Muscle of back (tissue), 11 donors: ENCODE measurements around the gene PDYN. TPM values are rescaled to one million over a fixed set of nuclear protein-coding genes. Genes with fewer than 3 reads are reported as not detected.

Experiments
- DNase-seq, 3 donors: peaks; one replicate each; pipeline versions ENCODE4 v3.0.0 to v3.0.0-alpha.2; 2013
- polyA plus RNA-seq, 10 donors: library from polyadenylated mRNA; unstranded; fragments of 120-200 nt; gene quantifications; one replicate each; pipeline ENCODE4 v1.2.1, GENCODE V29; 2013; ENCODE audit not compliant: insufficient read length in 10 of 10

PDYN gene
- polyA plus RNA-seq, 10 donors, result not detected

DNA sequence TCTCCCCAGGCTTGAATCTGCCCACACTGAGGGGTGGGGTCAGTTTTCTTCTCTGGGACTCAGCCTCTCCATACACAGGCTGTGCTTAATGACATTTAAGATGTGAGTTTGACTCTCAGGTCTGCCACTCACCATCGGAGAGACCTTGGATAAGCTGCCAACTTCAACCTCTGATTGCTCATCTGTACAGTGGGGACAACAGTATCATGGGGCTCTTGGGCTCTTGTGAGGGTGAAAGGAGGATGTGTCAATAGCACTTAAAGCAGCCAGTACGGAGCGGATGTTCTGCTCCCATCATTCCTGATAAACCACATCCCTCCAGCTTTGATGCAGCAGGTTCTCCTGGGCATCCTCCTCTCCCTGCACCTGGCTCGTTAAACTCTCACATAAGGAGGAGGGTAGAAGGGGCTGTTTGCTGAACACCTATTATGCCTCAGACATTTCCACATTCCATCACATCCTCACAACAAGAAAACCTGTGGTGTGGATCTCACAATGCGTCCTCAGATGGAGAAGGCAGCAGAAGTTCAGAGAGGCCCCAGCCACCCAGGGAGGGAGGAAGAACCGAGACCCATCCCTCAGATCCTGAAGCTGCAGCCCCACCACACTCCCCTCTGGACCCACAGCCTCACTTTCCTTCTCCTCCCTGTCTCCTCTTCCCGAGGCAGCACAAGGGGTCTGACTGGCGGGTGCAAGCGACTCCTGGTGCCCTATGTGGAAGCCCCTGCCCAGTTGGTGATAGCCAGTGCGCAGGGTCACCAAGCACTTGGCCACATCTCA is 1.9 kb upstream of the PDYN start:
- no peak for DNase-seq

DNA sequence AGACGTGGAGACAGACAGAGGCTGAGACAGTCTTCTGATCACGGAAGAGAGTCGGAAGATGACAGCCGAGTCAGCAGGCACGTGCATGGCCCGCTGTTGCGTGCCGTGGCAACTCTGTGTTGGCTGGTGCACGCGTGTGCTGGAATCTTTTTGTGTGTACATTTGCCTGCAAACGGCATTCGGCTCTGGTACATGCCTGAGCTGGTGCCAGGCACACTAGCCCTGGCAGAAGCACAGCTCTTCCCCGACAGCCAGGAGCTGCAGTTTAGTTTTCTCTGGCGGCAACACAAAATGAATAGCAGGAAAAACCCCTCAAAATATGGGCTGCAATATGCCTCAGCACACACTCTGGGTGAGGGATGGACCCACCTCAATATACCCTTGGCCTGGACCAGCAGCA is 769 bp upstream of the PDYN start:
- DNase-seq, result no peak

GRCh38 chr20:1992359-1993110 is 1.3 kb downstream of the PDYN start:
- DNase-seq, result no peak

GRCh38 chr20:1987826-1988225 is 6.0 kb downstream of the PDYN start:
- DNase-seq, result no peak

DNA sequence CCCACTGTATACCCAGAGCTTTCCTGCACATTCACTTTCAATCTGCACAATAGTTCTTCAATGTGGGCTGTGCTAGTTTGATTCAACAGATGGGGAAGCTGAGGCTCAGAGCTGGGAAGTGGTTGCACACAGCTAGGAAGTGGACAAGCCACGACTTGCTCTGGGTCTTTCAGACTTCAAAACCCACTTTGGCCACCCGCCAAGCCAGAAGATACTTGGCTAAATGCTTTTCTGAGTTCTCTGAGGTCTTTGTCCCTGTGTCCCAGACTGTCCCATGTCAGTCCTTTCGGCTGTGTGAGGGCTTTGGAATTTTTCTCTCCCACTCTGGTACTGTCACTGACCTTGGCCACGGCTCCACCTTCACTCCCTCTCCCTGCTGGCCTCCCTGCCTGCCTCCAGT is 10.6 kb downstream of the PDYN start:
- DNase-seq, result no peak

- no peak for DNase-seq
Observed at GRCh38 chr20:1982686-1983085, 11.2 kb downstream of the PDYN start.

DNA sequence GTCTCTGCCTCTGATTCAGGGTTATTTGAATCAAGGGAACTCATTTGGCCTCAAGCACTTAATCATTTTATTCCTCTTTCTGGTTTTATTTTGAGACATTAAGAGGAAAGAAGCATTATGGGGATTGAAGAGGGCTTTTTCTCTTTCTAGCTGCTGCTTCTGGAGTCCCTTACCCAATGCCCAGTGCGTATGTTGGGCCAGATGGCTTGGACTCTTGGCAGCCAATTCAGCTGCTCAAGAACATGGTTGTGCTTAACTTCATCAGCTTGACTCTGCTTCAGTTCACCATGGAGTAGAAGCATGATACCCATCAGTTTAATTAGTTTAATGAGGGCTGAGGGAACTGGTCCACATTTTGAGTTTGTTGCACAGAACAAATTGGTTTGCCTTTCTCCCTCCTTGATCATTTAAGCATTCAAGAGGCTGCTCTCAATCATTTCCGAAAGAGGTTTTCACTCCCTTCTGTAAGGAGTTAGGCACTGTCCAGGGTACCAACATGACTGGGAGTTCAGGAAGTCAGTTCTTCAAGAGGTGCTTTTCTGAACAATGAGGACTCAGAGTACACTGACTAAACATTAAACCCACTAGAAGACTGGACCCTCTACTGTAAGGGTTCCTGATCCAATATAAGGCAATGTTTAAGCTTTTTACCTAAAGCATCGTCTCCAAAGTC is 14.6 kb downstream of the PDYN start:
- no peak for DNase-seq

DNA sequence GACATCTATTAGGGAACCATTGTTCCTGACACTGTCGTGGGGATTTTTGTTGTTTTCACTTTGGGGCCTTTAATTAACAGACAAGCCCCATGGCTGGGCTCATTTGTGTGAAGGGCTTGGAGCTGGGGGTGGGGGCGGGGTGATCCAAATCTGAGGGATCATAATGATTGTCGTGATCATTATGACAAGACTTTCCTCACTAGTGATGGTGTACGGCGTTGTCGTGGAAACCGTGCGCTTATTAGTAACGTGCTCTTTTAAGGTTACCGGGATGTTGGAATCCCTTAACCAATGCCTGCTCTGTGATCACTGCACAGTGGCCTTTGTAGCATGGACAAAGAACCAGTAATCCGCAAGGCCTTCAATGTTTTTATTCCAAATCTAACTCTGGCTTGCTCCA is 18.6 kb downstream of the PDYN start:
- DNase-seq, result no peak

DNA sequence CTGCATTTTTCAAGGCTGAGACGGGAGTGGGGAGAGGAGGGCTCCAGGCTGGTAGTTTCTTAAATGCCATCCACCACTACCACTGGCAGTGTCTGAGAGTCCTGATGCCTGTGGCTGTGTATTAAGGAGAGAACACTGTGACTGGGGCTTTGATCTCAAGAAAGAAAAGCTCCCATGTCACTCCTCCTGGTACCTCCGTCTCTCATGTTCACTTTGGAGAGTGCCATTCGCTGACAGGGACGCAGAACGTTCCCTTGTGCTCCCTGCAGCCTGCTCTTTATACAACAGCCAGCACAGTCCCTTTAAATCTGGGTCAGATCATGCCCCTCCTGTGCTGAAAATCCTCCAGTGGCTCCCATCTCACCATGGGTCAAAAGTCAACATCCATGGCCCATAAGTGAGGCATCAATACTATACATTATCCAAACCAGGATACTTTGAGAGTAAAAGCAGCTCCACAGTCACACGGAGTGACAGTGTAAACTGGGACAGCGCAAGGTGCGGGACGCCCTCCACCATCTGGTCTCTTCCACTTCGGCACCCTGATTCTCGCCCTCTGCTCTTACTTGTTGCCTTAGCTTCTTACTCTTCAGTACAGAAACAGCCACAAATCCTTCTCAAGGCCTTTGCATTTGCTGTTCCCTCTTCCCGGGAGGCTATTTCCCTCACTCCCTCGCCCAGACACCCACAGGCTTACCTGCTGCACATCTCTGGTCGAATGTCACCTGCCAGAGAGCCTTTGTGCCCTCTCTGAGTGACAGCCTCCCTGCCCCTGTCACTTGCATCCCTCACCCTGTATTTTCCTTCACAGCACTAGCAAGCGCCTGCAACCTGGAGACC is 20.0 kb downstream of the PDYN start:
- no peak for DNase-seq

DNA sequence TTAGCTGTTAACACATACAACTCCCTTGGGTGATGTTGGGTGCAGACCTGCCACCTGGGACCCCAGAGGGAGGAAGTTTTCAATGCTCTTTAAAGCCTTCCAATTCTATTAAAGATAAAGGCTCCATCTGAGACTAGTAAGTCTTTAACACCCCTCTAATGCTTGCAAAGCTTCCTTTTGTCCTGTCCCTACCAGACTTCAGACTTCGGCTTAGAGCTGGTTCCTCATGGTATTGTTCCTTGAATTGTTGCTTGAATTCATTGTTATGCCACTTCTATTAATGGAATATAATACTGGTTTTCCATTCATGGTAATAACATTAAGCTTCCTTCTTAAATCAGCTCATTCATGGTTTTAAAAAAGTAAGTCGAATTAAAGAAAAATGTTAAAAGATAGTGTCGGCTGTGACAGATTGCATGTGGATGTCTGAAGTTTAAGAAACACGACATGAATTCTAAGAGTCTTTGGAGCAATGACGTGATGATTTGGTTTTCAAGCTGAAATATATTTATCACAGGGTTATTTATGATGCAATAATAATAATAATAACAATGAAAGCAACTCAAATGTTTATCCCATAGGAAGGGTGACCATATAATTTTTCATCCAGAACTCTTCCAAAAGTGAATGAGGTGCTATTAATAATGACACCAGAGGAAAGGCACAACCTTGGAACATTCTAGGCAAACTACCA is 21.8 kb downstream of the PDYN start:
- no peak for DNase-seq

DNA sequence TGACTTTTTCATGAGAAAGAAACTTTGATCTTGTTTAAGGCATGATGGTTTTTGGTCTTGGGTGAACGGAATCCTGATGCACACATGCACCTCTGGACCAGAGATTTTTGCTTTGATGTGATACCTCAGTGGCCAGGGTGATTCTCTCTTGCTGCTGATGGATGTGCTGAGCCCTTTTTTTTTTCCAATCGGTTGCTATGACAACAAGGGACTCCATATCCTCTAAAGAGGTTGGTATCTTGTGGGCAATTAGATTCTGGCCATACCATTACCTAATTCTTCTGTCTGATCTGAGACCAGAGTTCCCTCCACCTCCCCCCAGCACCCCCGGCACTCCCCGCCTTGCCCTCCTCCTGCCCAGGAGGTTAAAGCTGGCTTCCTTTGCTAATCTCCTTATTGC is 24.9 kb downstream of the PDYN start:
- no peak for DNase-seq

DNA sequence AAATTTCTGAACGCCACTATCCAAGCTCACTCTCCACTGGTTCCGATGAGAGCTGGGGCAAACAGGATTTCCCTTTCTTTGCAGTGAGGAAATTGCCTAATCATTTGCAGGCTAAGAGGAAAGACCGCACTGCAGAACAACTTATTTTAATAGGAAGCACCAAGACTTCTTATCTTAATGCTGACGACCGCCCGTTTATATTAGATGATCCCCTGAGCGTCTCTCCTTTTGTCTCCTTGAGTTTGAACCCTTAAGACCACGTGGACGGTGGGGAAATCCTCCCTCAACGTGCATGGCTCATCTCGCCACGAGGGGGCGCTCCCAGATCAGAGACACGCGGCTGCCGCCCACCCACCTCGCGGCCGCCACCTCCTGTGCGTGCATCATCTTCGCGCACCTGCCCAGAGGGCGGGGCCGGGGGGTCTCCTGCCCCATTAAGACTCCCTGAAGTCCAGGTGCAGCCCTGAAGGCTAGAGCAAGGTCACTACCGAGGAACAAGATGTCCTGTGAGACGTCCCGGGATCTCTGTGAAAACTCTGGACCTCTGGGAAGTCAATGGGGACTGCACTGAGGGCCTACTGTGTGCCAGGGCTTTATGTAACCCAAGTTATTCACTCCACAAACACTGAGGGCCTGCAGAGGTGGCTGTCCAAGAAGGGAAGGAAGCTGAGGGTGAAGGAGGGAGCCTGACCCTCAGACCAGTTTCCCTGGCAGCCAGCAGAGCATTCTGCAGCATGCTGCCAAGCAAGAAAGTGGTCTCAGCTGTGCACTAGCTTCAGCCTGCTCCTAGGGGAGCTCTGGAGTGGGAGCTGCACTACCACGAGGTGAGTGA is 28.1 kb downstream of the PDYN start:
- DNase-seq, result peak in 2 of 3 donors; percentile 69 to 79

DNA sequence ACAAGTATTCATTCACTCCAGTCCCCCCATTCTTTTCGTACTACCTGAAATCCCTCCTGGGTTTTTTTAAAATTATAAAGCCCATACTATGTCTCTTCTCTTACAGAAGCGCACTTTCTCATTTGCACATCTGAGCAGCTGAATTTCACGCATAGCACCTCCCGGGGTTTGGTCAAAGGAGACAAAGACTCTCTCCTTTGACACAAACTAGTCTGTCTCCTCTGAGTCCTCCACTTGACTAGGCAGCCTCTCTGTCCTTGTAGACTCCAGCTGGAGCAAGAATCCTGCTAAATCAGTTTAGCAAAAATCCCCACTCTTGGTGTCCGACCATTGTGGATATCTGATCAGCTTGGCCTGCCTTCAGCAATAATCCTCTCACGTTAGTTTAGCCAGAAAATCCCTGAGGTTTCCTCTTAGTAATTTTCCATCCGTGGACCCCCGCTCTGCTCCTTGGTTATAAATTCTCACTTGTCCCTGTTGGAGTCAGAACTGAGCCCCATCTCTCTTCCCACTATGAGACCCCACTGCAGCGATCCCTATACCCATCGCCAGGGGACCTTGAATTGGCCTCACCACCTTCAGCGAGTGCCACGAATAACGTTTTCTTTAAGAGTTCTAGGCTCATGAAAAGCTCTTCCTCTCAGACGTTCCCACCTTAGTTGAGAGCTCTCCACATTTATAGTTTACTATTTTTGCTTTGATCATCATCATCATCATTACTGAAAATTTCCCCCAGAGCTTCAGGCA is 29.0 kb downstream of the PDYN start:
- DNase-seq, result no peak

GRCh38 chr20:1964061-1964460 is 29.8 kb downstream of the PDYN start:
- DNase-seq, result no peak

DNA sequence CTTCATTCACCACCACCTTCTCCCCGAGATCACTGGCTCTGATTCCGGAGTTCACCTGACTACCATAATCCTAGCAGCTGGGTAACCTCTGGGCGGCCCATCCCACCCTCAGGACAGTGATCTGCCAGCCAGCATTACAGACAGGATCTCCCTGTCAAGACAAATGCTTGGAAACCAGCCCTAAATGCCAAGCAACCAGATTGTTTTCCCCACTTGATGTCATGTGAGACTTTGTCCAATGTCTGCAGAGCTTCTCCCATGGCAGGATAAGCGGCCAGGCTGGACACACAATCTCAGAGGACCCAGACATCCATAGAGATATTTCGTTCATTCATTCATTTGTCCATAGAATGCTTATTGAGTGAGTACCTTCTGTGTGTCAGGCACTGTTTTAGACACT is 32.5 kb downstream of the PDYN start:
- no peak for DNase-seq

GRCh38 chr20:1959156-1959555 is 34.7 kb downstream of the PDYN start:
- DNase-seq, result no peak

- DNase-seq, result no peak
Observed at GRCh38 chr20:1958426-1958825, 35.4 kb downstream of the PDYN start.

DNA sequence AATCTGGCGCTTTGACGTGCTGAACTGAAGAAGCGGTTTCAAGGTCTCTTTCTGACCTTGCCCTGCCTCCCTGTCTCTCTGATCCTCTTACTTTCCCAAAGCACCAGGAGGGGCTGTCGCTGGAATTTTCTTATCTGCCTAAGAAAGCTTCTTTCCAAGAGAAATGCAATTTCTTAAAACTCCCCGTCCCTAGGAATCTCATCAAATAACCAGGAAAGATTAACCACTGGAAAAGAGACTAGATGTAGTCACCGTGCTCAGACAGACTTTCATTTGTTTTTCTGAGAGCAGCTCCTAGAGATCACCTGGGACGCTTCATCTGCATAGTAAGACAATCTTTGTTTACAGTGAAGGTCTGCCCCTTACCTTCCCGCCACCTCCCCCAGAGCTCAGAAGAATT is 38.6 kb downstream of the PDYN start:
- no peak for DNase-seq

DNA sequence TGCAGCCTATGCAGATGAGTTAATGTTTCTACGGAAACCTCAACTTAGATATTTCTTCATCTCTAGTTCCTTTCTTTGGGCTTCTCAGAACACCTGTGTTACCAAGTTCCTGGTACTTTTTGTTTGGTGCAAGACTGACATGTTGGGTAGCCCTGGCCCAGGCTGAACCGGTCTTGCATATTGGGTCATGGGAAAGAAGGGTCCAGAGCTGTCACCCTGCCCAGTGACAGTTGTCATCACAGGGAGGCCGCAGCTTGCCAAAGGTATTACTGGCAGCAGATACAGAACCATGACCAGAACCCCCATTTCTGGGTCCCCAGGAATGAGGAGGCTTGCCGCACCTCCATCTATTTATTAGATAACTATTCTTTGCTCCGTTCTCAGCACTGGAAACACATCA is 40.2 kb downstream of the PDYN start:
- DNase-seq, result no peak
